A204.1 (cell line): ENCODE data around the gene RPS2.
"Not testable (repeated sequence)": the region's sequence is repeated elsewhere in the genome, so short reads cannot be mapped to it uniquely, and the experiment has no call there.

Experiments used
- FAIRE-seq: peaks from 2 replicates; lab custom pipeline; 2012; peaks lifted over from hg19 to GRCh38; lab: Jason Lieb, UNC

RPS2 gene

DNA sequence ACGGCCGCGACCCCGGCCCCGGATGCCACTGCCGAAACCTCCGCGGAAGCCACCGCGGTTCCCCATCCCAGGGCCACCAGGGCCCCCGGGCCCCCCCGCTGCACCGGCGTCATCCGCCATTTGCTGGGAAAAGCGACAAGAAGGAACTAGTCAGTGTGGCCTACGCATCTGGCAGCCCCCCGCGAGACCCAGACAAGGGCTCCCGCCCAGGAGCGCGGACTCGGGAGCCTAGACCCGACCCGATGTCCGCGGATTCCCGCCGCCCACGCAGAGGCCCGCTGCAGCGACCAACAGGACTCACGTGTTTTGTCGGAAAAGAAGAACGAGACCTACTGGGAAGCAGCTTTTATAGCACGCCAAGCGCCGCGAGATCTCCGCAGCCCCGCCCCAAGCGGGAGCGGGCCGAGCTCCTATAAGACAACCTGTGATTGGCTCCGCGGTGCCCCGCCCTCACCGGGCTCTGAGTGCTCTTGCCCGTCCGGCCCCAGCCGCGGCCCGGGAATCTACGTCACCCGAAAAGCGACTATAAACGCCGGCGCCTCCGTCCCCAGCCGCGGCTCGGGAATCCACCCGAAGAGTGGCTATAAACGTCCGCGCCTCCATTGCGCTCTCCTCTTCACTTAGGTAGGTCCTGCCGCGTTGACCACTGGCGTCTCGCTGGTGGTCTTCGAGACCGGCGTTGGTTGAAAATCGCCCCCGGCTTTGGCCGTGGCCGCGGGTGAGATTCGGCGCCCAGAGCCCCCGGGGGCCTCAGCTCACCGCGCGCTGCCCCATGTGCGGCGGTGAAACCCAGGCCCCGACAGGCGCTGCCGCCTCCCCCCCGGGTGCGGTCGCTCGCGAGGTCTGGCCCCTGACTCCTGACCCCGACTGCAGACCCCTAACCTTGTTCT is at the start of gene RPS2:
Gene RPS2 (minus strand): TSS at position 321 of the 890 bp plus-strand sequence. CDS start 201 bp downstream, at position 120.
- FAIRE-seq, result peak; percentile 96

DNA sequence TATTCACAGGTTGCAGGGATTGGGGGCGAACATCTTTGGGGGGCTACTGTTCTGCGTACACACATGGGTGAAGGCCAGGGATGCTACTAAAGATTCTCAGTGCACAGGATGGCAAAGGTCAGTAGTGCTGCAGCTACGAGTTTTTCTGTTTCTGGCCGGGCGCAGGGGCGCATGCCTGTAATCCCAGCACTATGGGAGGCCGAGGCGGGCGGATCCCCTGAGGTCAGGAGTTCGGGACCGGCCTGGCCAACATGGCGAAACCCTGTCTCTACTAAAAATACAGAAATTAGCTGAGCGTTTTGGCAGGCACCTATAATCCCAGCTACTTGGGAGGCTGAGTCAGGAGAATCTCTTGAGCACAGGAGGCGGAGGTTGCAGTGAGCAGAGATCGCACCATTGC is 48.9 kb upstream of the RPS2 start:
- FAIRE-seq, result no peak

DNA sequence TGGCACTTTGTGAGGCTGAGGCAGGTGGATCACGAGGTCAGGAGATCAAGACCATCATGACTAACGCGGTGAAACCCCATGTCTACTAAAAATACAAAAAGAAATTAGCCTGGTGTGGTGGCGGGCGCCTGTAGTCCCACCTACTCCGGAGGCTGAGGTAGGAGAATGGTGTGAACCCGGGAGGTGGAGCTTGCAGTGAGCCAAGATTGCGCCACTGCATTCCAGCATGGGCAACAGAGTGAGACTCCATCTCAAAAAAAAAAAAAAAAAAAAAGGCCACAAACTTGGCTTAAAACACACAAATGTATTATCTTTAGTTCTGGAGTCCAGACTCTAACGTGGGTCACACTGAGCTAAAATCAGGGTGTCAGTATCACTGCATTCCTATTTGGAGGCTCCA is 47.1 kb upstream of the RPS2 start:
- not testable (repeated sequence) for FAIRE-seq

GRCh38 chr16:2009791-2010510 is 45.3 kb upstream of the RPS2 start, which contains the start of gene ZNF598:
Gene ZNF598, minus strand, starts transcription at chr16:2009821.
- FAIRE-seq, result no peak

GRCh38 chr16:2009164-2009711 is 44.6 kb upstream of the RPS2 start:
- no peak for FAIRE-seq

DNA sequence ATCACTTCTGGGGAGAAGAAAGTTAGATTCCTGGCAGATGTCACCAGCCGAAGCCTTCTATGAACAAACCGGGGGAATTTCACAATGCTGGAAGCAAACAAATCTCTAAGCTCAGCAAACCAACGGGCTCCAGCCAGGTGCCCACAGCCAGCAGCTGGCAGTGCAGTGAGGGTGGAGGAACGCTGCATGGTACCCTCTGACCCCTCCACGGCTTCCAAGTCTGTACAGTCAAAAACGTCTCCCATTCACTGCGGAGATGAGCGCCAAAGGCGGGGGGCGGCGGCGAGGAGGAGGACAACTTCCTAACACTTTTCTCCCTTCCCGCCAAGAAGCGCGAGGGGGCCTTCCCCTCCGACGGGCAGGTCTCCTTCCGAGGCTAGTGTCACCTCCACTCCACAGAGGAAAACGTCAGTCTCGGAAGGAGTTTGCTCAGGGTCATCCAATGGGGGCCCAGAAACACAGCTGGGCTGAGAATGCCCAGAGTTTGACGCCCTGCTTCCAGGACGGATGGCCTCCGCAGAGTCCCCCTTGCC is 44.1 kb upstream of the RPS2 start:
- FAIRE-seq, result no peak

- no peak for FAIRE-seq
Measured at GRCh38 chr16:2008009-2008526, 43.4 kb upstream of the RPS2 start.

DNA sequence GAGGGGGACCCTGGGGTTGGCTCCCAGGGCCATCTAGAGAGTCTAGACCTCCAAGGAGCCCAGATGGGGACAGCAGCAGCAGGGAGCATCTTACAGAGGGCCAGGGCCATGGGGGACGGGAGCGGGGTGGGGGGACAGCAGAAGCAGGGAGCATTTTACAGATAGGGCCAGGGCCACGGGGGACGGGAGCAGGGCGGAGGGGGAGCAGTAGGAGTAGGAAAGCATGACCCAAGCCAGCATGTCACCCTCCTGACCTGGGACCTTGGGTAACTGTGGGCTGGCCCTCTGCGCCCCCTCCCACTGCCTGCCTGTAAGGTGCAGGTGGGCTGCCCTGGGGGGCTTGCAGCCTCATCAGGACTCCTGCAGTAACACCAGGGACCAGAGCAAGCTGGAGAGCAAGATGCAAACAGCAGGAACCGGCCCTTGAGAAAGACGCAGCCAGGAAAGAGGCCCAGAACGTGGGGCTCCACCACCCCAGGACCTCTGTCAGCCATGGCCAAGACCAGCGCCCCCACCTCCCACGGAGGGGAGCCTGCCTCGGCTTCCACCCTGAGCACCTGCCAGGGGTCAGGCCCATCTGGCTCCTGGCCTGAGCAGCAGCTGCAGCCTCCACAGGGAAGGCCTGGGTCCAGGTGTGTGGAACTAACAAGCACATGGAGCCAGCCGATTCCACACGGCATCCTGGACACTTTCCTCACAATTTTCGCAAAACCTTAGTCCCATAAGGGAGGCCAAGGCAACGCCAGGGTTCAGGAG is 42.6 kb upstream of the RPS2 start:
- FAIRE-seq, result no peak

DNA sequence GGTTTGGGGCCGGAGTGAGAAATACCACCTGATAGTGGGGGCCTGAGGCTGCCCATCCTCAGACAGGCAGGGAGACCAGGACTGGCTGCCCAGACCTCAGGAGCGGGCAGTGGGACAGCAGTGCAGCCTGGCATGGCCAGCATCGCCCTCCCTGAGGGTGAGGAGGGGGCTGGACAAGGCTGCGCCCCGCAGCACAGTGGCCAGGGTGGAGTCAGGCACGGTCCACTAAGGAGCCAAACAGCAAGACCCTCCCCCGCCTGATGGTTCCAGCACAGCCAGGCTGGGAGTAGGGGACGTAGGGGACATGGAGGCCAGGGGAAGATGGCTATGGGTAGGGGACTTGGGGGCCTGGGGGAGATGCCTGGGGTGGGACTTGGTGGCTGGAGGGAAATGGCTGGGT is 41.7 kb upstream of the RPS2 start:
- no peak for FAIRE-seq

DNA sequence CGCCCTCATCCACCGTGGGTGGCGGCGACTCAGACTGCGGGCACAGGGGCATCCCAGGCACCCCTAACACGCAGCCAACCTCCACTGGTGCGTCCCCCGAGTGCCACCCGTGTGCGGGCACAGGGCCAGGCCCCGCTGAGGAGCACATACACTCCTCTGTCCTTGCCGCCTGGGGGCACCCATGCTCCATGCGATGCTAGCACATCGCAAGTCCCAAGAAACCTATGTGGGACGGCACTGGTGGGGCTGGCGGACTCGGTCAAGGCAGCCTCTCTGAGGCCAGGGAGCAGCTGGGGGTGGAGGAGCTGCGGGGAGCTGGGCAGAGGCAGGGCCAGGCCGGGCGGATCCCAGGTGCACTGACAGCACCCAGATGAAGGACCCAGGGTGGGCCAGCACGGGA is 41.0 kb upstream of the RPS2 start:
- no peak for FAIRE-seq

DNA sequence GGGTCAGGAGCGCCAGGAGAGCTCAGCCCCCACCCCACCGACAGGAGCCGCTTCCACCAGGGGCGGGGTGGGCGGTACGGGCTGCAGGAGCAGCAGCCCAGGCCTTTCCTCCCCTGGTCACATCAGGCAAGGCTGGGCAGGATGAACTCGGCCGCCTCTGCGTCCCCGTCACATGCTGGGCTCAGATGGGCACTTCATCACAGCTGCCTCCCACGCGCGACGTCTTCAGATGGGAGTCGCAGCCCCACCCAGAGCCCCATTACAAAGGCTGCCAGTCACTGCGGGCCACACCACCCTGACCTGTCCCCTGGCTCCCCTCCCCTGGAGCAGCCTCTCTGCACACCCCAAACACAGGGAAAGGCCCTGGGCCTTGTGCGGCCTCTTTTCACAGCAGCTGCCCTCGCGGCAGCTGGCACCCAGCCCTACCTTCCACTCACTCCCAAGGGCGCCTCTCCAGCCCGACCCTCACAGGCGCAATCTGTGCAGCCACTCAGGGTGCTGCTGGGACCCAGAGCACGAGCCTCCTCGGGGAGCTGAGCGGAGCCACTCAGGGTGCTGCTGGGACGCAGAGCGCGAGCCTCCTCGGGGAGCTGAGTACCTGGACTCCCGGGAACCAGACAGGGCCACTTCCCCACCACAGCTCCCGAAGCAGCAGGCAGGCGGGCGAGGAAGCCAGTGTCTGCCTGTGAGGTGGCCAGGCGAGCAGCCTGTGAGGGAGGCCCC is 40.3 kb upstream of the RPS2 start:
- no peak for FAIRE-seq

DNA sequence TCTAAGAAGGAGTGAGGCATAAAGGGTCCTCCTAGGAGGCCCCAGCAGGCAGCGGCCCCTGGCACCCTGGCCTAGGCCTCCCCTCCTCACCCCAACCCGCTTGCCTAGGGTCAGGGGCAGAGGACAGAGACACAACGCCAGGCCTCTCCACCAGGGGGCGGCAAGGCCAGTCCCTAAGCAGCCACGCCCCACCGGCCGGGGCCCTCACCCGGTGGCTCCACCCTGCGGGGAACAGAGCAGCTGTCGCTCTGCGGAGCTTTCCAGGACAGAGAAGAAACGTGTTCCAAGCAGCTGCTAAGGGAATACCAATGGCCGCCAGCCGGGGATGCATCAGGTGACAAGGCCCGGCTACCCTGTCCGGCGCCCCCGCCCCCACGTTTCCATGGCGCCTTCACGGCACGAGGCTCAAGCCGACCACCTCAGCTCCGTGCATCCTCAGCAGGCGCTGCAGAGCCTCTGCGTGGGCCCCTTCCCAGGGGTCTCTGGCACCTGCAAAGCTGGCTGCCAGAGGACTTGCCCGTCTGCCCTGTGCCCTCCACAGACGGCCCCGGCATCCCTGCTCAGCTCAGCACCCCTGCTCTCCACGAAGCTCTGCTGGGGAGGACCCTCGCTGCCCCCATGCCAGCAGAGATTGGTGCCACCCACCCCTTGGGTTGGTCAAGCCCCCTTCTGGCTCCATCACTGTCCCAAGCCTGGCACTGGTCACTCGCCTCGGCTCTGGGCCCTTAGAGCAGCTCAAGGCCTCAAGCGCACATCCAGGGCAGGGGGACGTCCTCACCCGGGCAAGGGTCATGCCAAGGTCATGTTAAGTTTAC is 39.4 kb upstream of the RPS2 start:
- FAIRE-seq, result no peak

- no peak for FAIRE-seq
Measured at GRCh38 chr16:2003231-2003826, 38.7 kb upstream of the RPS2 start.

DNA sequence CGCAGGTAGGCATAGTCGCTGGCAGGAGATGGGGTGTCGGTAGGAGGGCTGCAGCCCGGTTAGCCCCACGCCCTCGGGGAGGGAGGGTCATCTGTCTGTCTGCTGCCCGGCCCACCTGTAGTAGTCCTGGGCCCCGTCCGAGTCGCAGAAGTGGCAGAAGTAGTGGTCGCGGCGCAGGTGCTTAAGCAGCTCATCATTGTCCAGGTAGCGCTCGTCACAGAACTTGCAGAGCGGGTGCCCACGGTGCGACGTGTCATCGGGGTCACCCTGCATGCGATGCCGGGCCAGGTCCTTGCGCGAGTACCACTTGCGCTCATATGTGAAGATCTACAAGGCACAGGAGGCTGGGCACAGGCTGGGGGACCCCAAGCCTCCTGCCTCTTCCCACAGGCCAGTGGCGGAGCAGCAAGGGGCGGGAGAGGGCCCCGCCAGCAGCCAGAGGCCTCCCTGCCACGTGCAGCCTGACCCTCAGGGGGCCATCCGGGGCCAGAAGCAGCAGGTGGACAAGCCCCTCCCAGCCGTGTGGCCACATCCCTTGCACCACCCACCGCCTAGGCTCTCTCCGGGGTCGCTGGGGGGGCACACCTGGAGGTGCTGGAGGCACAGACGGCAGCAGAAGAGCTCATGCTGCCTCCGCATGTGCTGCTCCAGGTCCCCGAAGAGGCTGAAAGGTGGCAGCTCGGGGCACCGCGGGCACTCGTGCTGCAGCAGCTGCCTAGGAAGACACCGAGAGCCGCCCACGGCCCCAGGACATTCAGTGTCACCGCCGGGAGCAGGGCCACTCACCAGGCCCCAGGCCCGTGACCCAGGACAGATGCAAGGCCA is 38.0 kb upstream of the RPS2 start:
- no peak for FAIRE-seq

- no peak for FAIRE-seq
Measured at GRCh38 chr16:2001456-2002355, 37.1 kb upstream of the RPS2 start.

DNA sequence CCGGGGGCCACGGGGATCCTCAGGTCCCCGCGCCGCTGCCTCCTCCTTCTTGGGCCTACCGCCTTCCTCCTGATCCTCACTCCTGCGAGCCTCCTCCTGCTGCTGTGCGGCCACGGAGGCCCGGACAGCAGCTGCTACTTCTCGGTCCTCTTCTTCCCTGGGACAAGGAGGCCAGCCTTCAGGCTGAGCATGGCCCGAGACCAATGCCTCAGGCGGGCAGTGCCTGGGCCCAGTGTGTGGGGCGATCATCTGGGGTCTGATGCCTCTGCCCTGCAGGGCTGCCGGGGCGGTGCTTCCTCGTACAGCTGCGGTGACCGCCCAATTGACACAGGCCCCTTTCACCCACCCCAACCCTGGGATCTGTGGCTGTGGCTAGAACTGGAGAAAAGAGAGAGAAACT is 36.4 kb upstream of the RPS2 start:
- no peak for FAIRE-seq

DNA sequence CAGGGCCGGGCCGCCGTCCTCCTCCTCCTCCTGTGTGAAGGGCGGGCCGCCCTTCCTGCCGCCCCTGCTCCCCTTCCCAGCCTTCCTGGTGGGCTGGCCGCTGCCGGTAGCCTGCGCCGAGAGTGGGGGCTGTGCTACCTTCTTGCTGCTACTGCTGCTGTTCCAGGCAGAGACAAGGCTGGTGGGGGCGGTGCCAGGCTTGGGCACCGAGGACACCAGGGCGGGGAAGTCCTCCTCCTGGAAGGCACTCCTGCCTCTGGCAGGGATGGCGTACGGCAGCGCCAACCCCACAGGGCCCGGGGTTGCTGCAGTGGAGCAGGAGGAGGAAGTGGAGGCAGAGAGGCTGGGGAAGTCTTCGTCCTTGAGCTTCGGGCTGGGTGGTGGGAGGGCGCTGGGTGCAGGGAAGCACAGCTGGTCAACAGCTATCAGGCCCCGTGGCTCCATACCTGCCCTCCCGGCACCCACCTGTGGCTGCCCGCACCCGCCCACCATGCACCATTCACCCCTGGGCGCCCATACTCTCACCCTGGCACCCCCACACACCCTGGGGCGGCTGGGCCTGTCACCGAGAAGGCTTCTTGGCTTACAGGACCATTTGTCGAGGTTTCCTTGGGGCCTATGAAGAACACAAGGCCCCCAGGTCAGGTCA is 35.4 kb upstream of the RPS2 start:
- FAIRE-seq, result no peak
